ENCODE results near the gene MYO5B.

MYO5B gene

GRCh38 chr18:50187659-50188058 lies 7.3 kb downstream of the MYO5B start:
- DNase-seq: no peak

GRCh38 chr18:50186385-50186784 lies 8.6 kb downstream of the MYO5B start:
- no peak for DNase-seq

DNA sequence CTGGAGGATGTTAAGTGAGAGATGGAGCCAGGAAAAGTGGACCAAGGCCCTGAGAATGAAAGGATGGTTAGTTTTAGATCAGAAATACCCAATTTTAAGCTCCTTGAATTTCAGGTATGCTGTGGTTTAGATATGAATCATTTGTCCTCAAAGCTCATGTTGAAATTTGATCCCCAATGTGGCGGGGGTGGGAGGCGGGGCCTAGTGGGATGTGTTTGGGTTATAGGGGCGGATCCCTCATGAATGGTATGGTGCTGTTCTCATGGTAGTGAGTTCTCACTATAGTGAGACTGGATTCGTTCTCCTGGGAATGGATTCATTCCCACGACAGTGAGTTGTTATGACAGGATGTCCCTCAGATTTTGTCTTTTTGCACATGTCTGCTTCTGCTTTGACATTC lies 11.4 kb downstream of the MYO5B start:
- no peak for DNase-seq

- no peak for DNase-seq
These were observed 12.4 kb downstream of the MYO5B start for GRCh38 chr18:50182511-50182910.

DNA sequence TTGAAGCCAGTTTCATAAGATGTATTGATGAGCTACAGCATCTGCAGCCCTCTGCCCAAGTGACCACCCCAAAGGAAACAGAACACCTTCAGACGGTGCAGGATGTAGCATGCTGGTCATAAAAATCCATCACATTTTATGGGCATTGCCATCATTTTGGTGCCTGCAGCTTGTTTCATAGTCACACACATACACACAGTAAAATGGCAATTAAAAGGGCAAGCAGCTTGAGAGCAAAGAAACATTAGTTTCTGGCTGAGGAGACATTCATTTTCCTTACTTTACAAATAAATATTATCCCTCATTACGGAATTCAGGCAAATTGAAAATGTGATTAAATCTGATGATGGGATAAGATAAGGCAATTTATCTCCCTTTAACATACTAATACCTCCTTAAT lies 13.4 kb downstream of the MYO5B start:
- no peak for DNase-seq

DNA sequence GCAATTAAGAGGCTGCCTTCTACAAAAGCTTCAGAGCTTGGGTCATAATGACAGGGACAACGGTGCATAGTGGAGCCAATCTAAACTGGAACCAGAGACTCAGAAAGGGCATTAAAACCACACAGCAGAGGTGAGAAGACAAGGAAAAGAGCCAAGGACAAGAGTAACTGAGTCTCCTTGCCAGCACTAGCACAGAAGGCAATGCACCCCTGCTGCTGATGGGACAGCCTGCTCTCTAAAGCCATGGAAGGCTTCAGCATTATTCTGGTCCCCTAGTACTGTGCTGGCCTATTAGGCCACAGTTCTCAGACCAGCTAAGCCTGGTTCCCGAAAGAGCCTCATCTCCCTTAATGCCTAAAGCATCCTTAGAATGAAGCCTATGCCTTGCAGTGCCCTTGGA lies 15.5 kb downstream of the MYO5B start:
- no peak for DNase-seq

GRCh38 chr18:50177294-50177992 lies 17.5 kb downstream of the MYO5B start:
- no peak for DNase-seq

DNA sequence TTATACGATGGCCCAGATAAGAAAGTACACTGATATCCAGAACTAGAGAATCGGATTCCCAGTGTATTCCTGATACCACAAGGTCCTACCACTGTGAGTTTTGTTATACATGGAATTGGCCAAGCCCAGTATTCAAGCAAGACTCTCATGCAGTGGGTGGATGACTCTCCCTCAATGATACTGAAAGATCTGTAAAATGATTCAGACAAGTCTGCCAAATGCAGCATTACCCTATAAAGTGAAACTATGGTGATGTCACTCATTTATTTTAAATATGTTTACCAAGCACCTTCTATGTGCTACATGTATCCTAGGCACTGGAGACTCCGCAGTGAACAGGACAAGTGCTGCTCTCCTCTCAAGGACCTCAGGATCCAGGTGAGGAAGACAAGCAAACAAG lies 22.6 kb downstream of the MYO5B start:
- DNase-seq: no peak

DNA sequence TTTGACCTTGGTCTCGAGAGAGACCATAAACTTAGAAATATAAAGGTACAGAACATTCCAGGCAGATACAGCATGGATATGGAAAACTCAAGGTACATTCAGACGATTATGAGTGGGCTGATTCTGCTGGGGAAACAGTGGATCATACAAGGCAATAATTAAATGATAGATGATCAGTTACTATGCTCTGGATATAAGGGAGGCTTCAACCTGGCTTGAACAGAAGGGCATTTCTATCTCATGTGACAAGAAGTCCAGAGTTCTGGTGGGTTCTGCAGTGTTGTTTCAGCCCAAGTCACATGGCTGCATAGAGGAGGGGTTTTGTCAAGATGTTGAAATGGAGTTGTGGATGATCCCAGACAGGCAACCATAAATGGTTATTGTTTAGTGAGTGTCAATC lies 23.5 kb downstream of the MYO5B start:
- no peak for DNase-seq

- DNase-seq: no peak
These were observed 24.9 kb downstream of the MYO5B start for GRCh38 chr18:50170004-50170403.

- DNase-seq: no peak
These were observed 25.8 kb downstream of the MYO5B start for GRCh38 chr18:50169149-50169548.

- DNase-seq: no peak
These were observed 27.0 kb downstream of the MYO5B start for GRCh38 chr18:50167966-50168365.

DNA sequence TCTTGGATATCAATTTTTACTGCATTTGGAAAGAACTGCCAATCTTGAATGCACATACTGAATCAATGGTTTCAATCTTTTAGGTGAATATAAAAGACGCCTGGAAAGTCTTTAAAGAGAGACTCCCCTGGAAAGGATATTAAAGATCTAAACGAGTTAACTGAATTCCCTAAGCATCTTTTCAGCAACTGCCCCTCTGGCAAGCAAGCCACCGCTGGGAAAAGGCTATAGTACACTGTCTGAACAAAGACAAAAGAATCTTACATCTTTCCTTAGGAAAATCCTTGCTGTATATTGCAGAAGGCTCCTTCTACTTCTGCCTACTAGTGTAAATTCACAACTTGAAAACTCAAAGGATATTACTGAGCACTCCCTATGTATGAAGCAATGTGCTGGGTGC lies 28.0 kb downstream of the MYO5B start:
- DNase-seq: no peak

DNA sequence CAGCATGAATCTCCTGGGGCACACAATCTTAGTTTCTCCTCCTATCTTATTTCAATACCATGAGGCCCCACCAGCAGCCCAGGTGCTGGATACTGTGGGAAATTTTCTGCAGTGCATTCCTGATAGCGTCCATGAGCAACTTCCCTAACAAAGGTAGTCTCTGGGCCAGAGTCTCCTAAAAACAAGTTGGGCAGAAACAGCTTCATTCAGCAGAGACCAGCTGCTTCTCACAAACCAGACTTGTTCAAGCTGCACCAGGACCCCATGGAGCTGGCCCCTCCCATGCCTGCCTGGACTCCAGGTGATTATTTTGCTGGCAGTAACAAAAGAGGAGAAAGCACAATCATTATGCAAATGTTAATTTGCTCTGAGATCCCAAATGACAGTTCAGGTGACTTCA lies 31.4 kb downstream of the MYO5B start:
- no peak for DNase-seq

DNA sequence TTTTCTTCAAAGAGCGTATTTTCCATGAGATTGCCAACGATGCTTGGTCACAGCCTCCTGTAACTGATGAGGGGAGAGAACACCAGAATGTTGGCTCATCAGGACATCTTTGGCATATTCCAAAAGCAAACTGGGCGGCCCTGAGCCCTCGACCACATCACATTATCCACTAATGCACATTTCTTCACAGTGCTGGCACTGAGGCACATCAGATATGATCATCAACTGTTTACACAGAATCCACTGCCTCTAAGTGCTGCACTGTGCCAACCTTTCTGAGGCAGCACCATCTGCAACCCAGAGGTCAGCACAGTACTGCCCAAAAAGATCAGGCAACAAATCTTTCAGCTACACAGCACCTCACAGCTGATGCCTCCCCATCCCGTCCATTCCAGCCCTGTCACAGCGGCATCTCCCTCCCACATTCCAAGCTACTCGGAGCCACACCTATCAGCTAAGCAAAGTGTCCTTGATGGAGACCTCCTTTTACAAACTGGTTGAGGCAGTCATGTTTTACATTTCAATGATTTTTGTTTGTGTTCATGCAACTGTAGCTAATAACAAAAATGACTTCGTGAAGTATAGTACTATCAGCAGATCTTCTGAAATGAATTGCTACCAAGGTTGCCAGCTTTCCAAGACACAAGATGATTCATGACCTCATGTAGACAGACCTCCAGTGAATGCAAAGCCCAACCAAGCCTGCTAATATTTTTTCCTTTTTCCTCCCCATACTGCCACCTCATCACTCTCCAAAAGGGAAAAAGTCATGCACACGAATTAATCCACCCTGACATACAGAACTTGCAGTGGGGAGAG lies 32.3 kb downstream of the MYO5B start:
- no peak for DNase-seq

GRCh38 chr18:50161597-50162205 lies 33.2 kb downstream of the MYO5B start:
- DNase-seq: no peak

- DNase-seq: no peak
These were observed 35.3 kb downstream of the MYO5B start for GRCh38 chr18:50159654-50160046.

DNA sequence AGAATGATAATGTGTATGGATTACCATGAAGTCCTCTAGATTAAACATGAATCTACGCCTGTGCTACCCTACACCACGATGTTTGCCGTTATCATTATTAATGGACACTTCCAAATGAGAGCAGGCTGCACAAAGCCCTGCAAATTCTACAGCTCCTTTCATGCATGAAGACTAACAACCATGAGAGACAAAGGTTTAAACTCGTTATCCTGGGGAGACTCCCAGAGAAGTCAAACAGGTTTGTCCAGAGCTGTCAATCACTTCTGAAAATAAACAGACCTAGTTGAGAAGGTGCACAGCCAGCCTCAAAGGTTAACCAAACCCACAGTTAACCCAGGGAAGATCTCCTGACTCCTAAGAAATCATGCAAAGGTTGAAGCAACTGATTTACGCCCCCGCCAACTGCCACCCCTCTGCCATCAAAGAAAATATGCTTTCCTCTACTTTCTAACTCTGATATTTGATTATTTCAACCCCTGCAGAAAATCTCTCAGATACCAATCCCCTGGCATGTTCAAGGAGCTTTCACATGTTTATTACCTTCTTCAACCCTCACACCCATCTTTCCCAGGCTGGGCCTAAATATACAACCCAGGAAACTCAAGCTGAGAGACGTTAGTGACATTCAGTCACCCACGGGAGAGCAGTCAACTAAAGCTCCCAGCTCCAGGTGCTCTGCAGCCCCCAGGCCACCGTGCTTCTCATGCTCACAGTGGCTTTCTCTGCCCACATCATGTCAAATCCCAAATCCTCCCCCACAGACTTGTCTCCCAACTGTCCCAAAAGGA lies 35.9 kb downstream of the MYO5B start:
- DNase-seq: no peak

GRCh38 chr18:50155406-50155805 lies 39.5 kb downstream of the MYO5B start:
- no peak for DNase-seq

- no peak for DNase-seq
These were observed 40.5 kb downstream of the MYO5B start for GRCh38 chr18:50154420-50154819.

DNA sequence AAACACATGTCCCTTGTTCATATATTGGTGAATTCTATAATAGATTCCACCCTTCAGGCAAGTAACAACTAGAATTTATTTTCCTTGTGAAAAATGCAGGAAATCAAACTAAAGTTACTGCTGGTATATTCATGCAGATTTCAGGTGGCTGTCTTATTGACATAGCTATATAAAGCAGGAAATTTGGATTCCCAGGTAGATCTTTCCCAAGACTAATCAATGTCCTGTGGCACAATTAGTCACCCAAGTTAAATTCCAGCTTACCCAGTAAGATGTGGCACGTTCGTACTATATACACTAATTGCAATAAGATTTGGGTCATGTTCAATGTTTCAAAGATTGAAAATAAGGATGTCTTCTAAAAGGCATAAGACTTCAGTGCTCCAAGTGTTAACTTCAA lies 42.0 kb downstream of the MYO5B start:
- no peak for DNase-seq

GRCh38 chr18:50151926-50152325 lies 43.0 kb downstream of the MYO5B start:
- DNase-seq: no peak

- DNase-seq: no peak
These were observed 50.4 kb downstream of the MYO5B start for GRCh38 chr18:50144540-50144939.
